ENCODE data around the gene UBR4. TPM values are rescaled to one million over a fixed set of nuclear protein-coding genes. Genes with fewer than 3 reads are reported as not detected.

UBR4 gene
- total RNA-seq, 6 experiments from 2014 or later, result 73.0 to 132 (median 90.1) TPM

- ATAC-seq (peak; percentile 48 to 79 (median 77)), DNase-seq (peak; percentile 61 to 89 (median 86))
- no peak overlapping the region for H3K4me3 ChIP-seq
- no peaks in the 10 kb centered on the region for H3K9me3 ChIP-seq
- no peaks in the 10 kb centered on the region for H3K27me3 ChIP-seq
- peaks cover 0 to 42% (median 17%) of the 10 kb centered on the region in 4 donors for H3K36me3 ChIP-seq
- peak overlapping the region in 2 of 3 donors; percentile 28 to 73 for H3K27ac ChIP-seq
- intact Hi-C loops (cut with DNase I), result loop anchor here in 1 of 2 donors (10.0 kb wide), 1 partner anchor 59 kb away; no protein-coding TSS in a partner anchor
- peaks cover 0 to 69% (median 33%) of the 10 kb centered on the region in 4 donors for H3K4me1 ChIP-seq
- no peak for TF ChIP-seq POLR2A (IDR thresholded peaks at IDR 0.05)
- TF ChIP-seq CTCF (IDR thresholded peaks at IDR 0.05), result no peak
- WGBS (ENCODE audit: insufficient coverage, low coverage, low lambda C conversion rate, missing lambda C conversion rate), result 32% methylated on average over 3 of the region's 23 CpGs
These were observed 136.5 kb downstream of the UBR4 start for GRCh38 chr1:19073311-19074186.

GRCh38 chr1:19072285-19072981, 137.6 kb downstream of the UBR4 start:
- no peak overlapping the region for H3K4me3 ChIP-seq
- WGBS (ENCODE audit: insufficient coverage, low coverage, low lambda C conversion rate, missing lambda C conversion rate), result 58% methylated on average over 2 of the region's 12 CpGs
- H3K4me1 ChIP-seq, result peaks cover 0 to 77% (median 36%) of the 10 kb centered on the region in 4 donors
- H3K9me3 ChIP-seq, result no peaks in the 10 kb centered on the region
- H3K27ac ChIP-seq, result no peak overlapping the region
- no peaks in the 10 kb centered on the region for H3K27me3 ChIP-seq
- peak in 1 of 3 donors; percentile 44 for DNase-seq
- H3K36me3 ChIP-seq, result peaks cover 0 to 32% (median 12%) of the 10 kb centered on the region in 4 donors
- no peak for ATAC-seq
- intact Hi-C loops (cut with DNase I), result loop anchor here in 1 of 2 donors (10.0 kb wide), 1 partner anchor 58 kb away; no protein-coding TSS in a partner anchor
- TF ChIP-seq POLR2A (IDR thresholded peaks at IDR 0.05), result no peak
- no peak for TF ChIP-seq CTCF (IDR thresholded peaks at IDR 0.05)

GRCh38 chr1:19071674-19072281, 138.3 kb downstream of the UBR4 start:
- Histone ChIP-seq H3K4me1 (peaks cover 0 to 84% (median 39%) of the 10 kb centered on the region in 4 donors), H3K27me3 (no peaks in the 10 kb centered on the region), H3K9me3 (no peaks in the 10 kb centered on the region), H3K4me3 (no peak overlapping the region), H3K27ac (no peak overlapping the region), H3K36me3 (peaks cover 0 to 27% (median 9%) of the 10 kb centered on the region in 4 donors)
- ATAC-seq (no peak), DNase-seq (peak in 1 of 3 donors; percentile 24)
- intact Hi-C loops (cut with DNase I), result loop anchor here in 1 of 2 donors (10.0 kb wide), 1 partner anchor 57 kb away; no protein-coding TSS in a partner anchor
- TF ChIP-seq POLR2A (IDR thresholded peaks at IDR 0.05), result no peak
- TF ChIP-seq CTCF (IDR thresholded peaks at IDR 0.05), result no peak
- 94% methylated on average over 11 of the region's 15 CpGs for WGBS (ENCODE audit: insufficient coverage, low coverage, low lambda C conversion rate, missing lambda C conversion rate)

- H3K4me3 ChIP-seq, result no peak overlapping the region
- no peaks in the 10 kb centered on the region for H3K27me3 ChIP-seq
- no peak for ATAC-seq
- H3K27ac ChIP-seq, result no peak overlapping the region
- H3K36me3 ChIP-seq, result peaks cover 0 to 19% (median 6%) of the 10 kb centered on the region in 4 donors
- no peaks in the 10 kb centered on the region for H3K9me3 ChIP-seq
- DNase-seq, result no peak
- WGBS (ENCODE audit: insufficient coverage, low coverage, low lambda C conversion rate, missing lambda C conversion rate), result 80% methylated on average over 13 of the region's 17 CpGs
- TF ChIP-seq POLR2A (IDR thresholded peaks at IDR 0.05) (no peak), CTCF (IDR thresholded peaks at IDR 0.05) (no peak)
- peaks cover 0 to 84% (median 39%) of the 10 kb centered on the region in 4 donors for H3K4me1 ChIP-seq
- intact Hi-C loops (cut with DNase I), result loop anchor here in 1 of 2 donors (10.0 kb wide), 1 partner anchor 56 kb away; no protein-coding TSS in a partner anchor
These were observed 139.0 kb downstream of the UBR4 start for GRCh38 chr1:19070891-19071621.
